HG03378 (cell line): ENCODE data around the gene CYBC1.
A peak's percentile ranks its signal among the peaks of the same experiment; 100 is the strongest.
"Not testable (repeated sequence)": the region's sequence is repeated elsewhere in the genome, so short reads cannot be mapped to it uniquely, and the experiment has no call there.

Experiments
- ATAC-seq: cut with Tn5 transposase; IDR thresholded peaks from one replicate; pipeline ENCODE4 v1.9.1; 2021; ENCODE audit warnings: mild to moderate bottlenecking, moderate library complexity; ENCODE audit not compliant: unreplicated experiment

Gene CYBC1

GRCh38 chr17:82435601-82436583 is 14.7 kb downstream of the CYBC1 start:
- no peak for ATAC-seq

- ATAC-seq: no peak
These were observed 15.4 kb downstream of the CYBC1 start for GRCh38 chr17:82435103-82435502.

GRCh38 chr17:82434216-82434565 is 16.4 kb downstream of the CYBC1 start:
- ATAC-seq: no peak

GRCh38 chr17:82433560-82434215 is 16.9 kb downstream of the CYBC1 start:
- ATAC-seq: no peak

GRCh38 chr17:82432017-82432416 is 18.5 kb downstream of the CYBC1 start:
- ATAC-seq: no peak

- no peak for ATAC-seq
These were observed 20.7 kb downstream of the CYBC1 start for GRCh38 chr17:82429824-82430223.

GRCh38 chr17:82428546-82428945 is 22.0 kb downstream of the CYBC1 start:
- no peak for ATAC-seq

- ATAC-seq: no peak
These were observed 25.7 kb downstream of the CYBC1 start for GRCh38 chr17:82424863-82425159.

GRCh38 chr17:82424001-82424862 is 26.3 kb downstream of the CYBC1 start:
- ATAC-seq: no peak

GRCh38 chr17:82419540-82419939 is 31.0 kb downstream of the CYBC1 start:
- no peak for ATAC-seq

- peak; percentile 56 for ATAC-seq
These were observed 32.3 kb downstream of the CYBC1 start, which contains the start of the genes HEXD and OGFOD3 for GRCh38 chr17:82418001-82418986. Gene HEXD (plus strand): TSS chr17:82418347. CDS start chr17:82419800, 1,453 bp downstream. Gene OGFOD3 (minus strand): TSS chr17:82418586. CDS start chr17:82418485, 101 bp downstream.

- no peak for ATAC-seq
These were observed 33.8 kb downstream of the CYBC1 start for GRCh38 chr17:82416771-82417170.

GRCh38 chr17:82416264-82416663 is 34.3 kb downstream of the CYBC1 start:
- no peak for ATAC-seq

- no peak for ATAC-seq
These were observed 34.8 kb downstream of the CYBC1 start for GRCh38 chr17:82415786-82416185.

- no peak for ATAC-seq
These were observed 35.2 kb downstream of the CYBC1 start for GRCh38 chr17:82415336-82415735.

- ATAC-seq: no peak
These were observed 35.8 kb downstream of the CYBC1 start for GRCh38 chr17:82414548-82415281.

GRCh38 chr17:82412535-82413520 is 37.7 kb downstream of the CYBC1 start:
- no peak for ATAC-seq

- not testable (repeated sequence) for ATAC-seq
These were observed 38.5 kb downstream of the CYBC1 start for GRCh38 chr17:82412081-82412480.
